SK-MEL-5 (cell line): ENCODE measurements around the gene POP5. TPM values are rescaled to one million over a fixed set of nuclear protein-coding genes. Genes with fewer than 3 reads are reported as not detected.
"Not testable (repeated sequence)": the region's sequence is repeated elsewhere in the genome, so short reads cannot be mapped to it uniquely, and the experiment has no call there.

Source experiments
- DNase-seq: peaks from one replicate; pipeline ENCODE4 v3.0.0-alpha.2; 2016; ENCODE audit warnings: low read depth, low spot score
- in situ Hi-C: cut with HindIII; loops from 2 replicates; pipeline ENCODE4 v1.10.0; 2016; ENCODE audit warnings: low sequenced_read_pairs, high pct_unique_total_duplicates, low pct_unique_long_range_greater_than_20kb
- polyA plus RNA-seq, 2 experiments: library from polyadenylated mRNA; depleted of rRNA; stranded (reverse); fragments of >200 nt; gene quantifications; 2 replicates each; pipeline ENCODE4 v1.2.3, GENCODE V29; 2015
- total RNA-seq: library from RNA; depleted of rRNA; stranded (reverse); fragments of >200 nt; shearing (Covaris generic); gene quantifications from 2 replicates; pipeline ENCODE4 v1.2.3, GENCODE V29; 2014; rRNA removed

Gene POP5, protein sequence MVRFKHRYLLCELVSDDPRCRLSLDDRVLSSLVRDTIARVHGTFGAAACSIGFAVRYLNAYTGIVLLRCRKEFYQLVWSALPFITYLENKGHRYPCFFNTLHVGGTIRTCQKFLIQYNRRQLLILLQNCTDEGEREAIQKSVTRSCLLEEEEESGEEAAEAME
- 63.4 and 75.6 TPM in 2 replicates for total RNA-seq
- 50.5 and 67.9 TPM in 2 replicates for polyA plus RNA-seq (2015; cell fraction: cytosol; rRNA removed)
- polyA plus RNA-seq (2015; cell fraction: nucleus; rRNA removed): 258 and 280 TPM in 2 replicates

DNA sequence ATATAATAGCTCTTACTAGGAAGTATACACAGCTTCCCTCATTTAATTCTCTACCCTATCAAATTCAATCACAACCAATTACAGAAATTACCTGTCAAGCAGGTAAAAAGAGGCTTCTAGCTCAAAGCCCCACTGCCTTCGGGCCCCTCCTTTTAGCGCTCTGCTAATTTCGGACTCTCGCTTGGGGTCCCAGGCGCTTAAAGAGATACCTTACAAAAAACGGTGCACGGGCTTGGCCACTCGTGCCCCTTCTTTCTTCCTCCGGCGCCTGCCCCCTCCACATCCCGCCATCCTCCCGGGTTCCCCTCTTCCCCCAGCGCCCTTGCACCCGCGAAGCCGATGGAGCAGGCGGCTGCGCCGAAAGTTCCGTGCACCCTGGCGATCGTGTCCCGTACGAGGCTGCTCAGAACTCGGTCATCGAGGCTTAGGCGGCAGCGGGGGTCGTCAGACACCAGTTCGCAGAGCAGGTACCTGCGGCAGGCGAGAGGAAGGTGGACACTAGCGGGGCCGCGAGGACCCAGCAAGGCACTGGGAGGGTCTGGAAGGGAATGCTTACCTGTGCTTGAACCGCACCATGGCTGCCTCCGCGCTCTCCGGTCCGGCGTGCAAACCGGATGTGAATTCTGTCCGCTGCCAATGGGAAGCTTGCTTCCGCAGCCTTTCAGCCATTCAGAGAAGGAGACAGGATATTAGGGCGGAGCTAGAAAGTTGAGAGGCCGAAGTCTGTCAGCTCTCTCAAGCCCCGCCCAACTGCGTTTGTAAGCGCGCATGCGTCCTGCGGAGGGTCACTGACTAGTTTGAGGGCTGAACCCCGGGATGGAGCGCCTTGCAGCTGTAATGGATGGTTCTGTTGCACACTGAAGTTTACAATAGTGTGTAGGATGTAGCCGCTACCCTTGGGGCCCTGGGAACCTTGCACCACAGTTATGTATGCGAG lies at the start of gene POP5:
Gene POP5 (minus strand): TSS at position 616 of the 937 bp plus-strand sequence. CDS start 40 bp downstream, at position 576.
- in situ Hi-C loops: no loop called here
- peak; percentile 99 for DNase-seq

DNA sequence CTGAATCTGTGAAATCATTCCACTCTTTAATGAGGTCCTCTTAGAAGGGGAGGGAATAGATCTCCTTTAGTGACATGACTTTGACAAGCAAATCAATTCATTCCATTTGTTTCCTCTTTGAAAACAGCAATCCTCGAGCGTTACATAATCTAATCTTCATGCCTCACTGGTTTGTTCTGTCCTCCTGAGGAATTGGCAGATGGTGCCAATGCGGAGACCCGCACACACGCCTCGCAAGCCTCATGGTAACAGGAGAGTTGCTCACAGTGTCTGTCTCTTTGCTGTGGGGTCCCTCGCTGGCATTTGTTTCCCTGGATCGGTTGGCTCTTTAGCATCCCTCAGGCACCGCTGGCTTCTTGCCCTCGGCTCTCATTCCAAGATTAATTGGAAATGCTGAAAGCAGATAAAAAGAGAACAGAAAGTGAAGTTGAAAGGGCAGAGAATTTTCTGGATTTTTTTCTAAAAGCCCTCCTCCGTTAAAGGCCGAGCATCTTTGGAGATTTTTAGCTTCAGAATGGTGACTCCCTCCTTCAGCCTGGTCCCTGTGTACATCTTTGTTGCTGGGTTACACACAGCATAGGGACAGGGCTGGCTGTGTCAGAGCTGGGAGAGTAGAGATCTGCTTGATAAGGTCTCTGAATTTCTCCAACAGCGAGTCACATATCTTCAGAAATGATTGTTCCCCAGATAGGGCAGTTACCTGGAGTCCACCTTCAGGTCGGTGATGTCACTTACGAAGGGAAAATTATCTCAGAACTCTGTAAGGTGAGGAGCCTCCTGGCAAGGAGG lies 49.1 kb upstream of the POP5 start:
- DNase-seq: no peak
- in situ Hi-C loops: no loop called here

DNA sequence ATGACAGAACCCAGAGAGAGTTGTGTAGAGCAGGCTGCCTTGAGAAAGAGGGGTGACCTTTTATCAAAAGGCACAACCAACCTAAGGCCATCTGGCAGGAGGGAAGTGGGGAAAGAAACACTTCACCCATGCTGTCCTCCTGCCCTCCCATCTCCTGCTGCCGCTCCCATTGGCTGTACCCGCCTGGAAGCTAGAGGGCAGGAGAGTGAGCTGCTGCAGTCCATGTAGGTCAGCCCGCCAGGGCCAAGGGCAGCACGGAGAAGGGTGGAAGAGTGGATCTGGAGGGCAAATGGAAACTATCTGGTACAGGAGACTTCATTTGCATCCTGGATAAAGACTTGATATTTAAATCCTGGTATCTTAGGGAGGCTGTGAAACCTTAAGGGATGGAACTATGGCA lies 47.7 kb upstream of the POP5 start:
- DNase-seq: peak; percentile 62
- in situ Hi-C loops: no loop called here

DNA sequence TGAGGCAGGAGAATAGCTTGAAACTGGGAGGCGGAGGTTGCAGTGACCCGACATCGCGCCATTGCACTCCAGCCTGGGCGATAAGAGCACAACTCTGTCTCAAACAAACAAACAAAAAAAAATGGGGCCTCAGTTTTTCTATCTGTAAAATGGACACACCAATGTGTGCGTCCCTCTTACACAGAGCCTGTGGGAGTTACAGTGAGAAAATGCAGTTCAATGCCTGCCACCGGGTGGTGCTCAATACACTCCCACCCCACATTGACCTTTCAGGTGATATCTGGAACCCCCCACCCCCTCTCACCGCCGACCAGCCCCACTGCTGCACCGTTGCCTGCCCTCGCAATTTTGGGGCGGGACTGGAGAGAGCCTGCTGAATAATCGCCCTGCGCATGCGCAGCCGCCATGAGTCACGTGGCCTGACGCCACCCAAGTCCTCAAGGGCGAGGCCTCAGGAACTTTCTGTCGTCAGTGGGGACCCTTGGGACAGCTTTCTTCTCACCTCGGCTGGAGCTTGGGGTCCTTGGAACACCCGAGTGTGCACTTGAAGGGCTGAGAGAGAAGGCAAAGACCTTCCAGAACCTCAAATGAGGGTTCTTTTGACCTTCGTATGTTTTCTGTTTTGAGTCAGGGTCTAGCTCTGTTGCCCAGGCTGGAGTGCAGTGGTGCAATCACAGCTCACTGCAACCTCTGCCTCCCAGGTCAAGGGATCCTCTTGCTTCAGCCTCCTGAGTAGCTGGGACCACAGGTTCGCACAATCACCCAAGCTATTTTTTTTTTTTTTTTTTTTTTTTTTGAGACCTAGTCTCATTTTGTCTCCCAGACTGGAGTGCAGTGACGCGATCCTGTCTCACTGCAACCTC lies 44.6 kb upstream of the POP5 start:
- in situ Hi-C loops: no loop called here
- no peak for DNase-seq

DNA sequence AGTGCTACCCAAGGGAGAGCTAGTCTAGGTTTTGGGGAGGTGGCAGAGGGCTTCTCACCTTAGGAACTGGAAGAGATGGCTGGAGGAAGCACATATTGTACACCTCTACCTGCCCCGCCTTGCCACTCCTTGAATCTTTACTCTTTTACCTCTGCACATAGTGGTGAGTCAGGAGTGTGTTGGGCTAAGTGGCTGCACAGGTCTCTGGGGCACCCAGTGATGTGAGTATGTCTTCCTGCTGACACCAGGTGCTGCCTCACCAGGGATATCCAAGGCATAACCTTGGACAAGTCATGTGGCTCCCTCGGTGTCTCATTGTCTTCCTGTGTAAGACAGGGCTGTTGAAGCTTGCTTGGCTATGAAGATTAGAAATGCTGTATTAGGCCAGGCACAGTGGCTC lies 39.4 kb upstream of the POP5 start:
- in situ Hi-C loops: no loop called here
- DNase-seq: no peak

DNA sequence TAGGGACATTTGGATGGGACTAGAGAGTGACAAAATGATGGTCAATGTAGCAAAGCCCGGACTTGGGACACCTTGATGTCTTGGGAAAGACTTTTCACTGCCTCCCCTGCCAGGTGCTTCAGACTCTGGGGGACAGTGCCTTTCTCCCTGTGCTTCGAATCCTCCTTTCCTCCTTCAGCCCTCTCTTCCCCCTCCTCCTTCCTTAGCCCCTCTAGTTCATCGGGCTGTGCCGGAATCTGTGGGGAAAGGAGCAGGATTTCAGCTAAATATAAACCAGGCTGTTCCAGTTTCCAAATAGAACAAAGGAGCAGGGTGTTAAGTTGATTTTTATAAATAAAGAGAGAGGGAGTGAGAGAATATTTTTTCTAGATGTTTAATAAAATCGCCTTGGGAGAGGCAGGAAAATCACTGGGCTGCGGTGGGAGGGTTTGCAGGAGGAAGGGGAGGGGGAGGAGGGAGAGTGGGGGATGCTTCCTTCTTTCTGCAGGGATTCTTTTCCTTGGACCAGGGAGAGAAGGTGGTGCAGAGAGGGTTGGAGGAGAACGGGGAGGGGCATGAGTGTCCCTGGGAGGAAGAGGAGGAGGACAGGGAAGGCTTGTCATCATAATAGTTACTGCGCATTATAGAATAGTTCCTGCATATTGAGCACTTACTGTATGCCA lies 37.9 kb upstream of the POP5 start:
- DNase-seq: no peak
- in situ Hi-C loops: no loop called here

DNA sequence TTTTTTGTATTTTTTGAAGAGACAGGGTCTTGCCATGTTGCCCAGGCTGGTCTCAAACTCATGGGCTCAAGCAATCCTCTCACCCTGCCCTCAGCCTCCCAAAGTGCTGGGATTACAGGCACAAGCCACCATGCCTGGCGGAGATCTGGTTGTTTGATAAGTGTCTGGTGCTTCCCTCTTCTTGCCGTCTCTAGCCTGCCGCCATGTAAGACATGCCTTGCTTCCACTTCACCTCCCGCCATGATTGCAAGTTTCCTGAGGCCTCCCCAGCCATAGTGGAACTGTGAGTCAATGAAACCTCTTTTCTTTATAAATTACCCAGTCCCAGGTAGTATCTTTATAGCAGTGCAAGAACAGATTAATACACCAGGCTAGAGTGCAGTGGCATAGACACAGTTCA lies 36.6 kb upstream of the POP5 start:
- in situ Hi-C loops, DNase-seq: not testable (repeated sequence)

DNA sequence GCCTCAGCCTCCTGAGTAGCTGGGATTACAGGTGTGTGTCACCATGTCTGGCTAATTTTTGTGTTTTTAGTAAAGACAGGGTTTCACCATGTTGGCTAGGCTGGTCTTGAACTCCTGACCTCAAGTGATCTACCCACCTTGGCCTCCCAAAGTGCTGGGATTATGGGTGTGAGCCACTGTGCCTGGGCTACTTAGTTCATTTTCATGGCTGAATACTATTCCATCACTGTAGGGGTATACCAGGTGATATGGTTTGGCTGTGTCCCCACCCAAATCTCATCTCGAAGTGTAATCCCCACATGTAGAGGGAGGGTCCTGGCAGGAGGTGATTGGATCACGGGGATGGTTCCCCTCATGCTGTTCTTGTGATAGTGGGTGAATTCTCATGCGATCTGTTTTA lies 36.0 kb upstream of the POP5 start:
- DNase-seq, in situ Hi-C loops: not testable (repeated sequence)

DNA sequence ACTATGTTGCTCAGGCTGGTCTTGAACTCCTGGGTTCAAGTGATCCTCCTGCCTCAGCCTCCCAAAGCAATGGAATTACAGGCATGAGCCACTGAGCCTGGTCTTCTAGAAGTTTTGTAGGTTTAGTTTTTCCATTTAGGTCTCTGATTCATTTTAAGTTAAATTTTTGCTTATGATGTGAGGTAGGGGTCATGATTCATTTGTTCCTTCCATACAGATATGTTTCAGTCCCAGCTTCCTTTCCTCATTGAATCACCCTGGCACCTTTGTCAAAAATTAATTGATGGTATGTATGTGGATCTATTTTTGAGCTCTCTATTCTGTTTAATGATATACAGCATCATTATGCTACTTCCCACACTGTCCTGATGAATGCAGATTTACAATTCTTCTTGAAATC lies 33.6 kb upstream of the POP5 start:
- in situ Hi-C loops: no loop called here
- no peak for DNase-seq

DNA sequence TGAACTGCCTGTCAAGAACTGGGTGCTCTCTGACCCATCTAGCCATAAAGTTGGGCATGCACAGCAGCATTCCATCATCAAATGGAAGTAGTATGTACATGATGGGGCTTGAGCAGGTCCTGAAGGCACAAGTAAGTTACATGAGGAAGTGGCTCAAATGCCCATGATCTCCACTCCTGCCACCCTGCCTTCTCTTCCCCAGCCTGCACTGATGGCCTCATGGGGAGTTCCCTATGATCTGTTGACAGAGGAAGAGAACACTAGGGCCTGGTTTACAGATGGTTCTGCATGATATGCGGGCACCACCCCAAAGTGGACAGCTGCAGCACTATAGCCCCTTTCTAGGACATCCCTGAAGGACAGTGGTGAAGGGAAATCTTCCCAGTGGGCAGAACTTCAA lies 30.3 kb upstream of the POP5 start:
- DNase-seq, in situ Hi-C loops: not testable (repeated sequence)

DNA sequence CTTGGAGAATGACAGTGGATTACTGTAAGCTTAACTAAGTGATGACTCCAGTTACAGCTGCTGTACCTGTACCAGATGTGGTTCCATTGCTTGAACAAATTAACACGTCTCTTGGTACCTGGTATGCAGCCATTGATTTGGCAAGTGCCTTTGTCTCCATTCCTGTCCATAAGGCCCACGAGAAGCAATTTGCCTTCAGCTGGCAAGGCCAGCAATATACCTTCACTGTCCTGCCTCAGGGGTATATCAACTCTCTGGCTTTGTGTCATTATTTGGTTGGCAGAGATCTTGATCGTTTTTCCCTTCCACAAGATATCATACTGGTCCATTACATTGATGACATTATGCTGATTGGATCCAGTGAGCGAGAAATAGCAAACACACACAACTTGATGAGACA lies 29.4 kb upstream of the POP5 start:
- no peak for DNase-seq
- in situ Hi-C loops: no loop called here

DNA sequence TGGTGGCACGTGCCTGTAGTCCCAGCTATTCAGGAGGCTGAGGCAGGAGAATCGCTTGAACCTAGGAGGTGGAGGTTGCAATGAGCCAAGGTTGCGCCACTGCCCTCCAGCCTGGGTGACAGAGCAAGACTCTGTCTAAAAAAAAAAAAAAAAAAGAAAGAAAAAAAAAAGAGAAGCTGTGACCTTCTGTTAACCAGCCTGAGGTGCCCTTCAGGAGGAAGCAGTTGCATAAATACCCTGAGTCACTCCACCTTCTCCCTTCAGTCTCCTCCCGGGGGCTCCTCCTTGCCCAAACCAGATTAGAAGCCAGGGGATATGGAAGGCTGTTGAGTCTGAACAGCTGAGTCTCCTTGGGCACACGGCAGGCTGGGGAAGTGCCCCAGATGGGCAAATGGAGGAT lies 21.2 kb upstream of the POP5 start:
- DNase-seq: peak; percentile 43
- in situ Hi-C loops: not testable (repeated sequence)

DNA sequence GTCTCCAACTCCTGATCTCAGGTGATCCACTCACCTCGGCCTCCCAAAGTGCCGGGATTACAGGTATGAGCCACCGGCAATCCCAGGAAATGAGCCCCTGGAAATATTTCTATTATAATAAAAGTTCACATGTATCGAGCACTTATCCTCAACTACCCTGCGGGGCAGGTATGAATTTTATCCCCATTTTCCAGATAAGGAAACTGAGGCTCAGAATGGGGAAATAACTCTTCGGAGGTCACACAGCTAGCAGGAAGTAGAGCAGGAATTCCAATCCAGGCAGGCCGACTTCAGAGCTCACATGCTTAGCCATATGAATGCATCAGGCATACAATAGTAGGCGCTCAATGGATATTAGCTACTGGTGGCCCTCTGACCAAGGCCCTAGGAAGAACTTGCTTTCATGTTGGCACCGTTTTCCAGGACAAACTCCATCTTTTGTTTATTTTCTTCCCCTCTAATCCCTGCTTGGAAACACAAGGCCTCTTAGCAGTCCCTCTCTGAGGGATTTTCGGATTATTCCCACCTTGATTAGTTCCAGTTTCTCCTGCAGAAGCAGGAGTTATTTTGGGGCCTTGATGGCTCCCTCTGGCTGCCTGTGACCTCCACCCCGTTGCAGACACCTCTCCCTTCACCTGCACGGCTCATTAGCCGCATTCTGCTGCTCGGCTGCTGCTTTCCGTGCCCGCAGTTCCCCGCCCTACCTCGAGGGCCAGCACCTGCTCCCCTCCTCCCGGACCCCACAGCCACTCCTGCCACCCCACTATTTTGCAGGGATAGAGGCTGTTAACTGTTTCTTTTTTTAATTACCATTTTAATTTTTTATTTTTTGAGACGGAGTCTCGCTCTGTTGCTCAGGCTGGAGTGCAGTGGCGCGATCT lies 18.7 kb upstream of the POP5 start:
- in situ Hi-C loops: no loop called here
- DNase-seq: peak; percentile 60

DNA sequence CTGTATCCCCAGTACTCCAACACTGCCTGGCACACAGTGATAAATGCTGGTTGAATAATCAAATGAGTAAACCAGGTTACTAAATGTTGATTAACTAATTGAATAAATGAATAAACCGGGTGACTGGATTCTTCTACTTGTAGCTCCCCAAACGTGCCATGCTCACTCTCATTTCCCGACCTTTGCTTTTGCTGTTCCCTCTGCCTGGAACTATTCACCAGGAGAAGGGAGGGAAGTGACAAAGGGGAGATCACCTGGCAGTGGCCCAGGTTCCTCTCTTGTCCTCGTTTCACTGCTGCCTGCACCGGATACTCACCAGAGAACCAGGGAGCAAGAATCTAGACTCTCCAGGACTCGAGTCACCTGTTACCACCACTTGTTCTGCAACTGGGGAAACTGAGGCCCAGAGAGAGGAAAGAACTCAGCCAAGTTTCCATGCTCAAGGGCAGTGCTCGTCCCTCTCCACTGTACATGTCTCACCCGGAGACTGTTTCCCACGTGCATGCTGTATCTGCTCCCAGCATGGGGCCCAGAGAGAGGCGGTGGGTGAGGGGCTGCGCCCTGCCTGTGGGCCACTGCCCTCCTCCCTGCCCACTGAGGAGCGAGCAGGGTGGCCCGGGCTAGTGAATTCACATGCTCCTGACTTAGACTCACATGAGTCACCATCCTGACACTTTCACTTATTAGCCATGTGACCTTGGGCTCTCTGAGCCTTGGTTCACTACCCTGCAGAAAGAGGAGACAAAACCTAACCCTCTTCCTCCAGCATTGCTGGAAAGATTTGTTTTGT lies 17.7 kb upstream of the POP5 start:
- in situ Hi-C loops: no loop called here
- peak; percentile 80 for DNase-seq

DNA sequence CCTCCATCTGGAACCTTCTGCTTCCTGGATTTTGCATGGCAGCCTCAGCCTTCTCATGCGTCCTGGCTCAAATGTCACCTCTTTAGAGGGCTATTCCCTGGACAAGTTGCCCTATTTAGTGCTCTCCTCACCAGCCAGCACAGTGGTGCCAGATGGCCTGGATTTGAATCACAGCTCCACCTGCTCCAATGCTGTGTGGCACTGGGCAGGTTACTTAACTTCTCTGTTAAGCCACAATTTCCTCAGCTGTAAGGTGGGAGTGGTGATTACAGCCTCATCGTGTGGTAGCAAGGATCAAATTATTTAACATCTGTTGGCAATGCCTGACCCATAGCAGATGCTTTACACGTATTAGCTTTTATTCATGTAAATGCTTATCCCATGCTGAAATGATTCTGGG lies 16.7 kb upstream of the POP5 start:
- in situ Hi-C loops: no loop called here
- no peak for DNase-seq
